Osteocyte (in vitro differentiated cells): ENCODE results near the gene TKFC. TPM values are rescaled to one million over a fixed set of nuclear protein-coding genes. Genes with fewer than 3 reads are reported as not detected.
A peak's percentile ranks its signal among the peaks of the same experiment; 100 is the strongest.

Experiments used
- DNase-seq: peaks from one replicate; pipeline ENCODE4 v3.0.0; 2021; ENCODE audit warnings: mixed read lengths; ENCODE audit not compliant: unreplicated experiment; ENCODE audit errors: extremely low spot score
- H3K27ac Mint-ChIP-seq: one replicate; pipeline ENCODE4 v1.8.0; 2021; ENCODE audit warnings: mild to moderate bottlenecking, mixed read lengths; ENCODE audit not compliant: unreplicated experiment
- H3K27me3 Mint-ChIP-seq: one replicate; pipeline ENCODE4 v1.8.0; 2021; ENCODE audit warnings: mixed read lengths; ENCODE audit not compliant: unreplicated experiment
- H3K36me3 Mint-ChIP-seq: one replicate; pipeline ENCODE4 v1.8.0; 2021; ENCODE audit warnings: mixed read lengths; ENCODE audit not compliant: unreplicated experiment
- H3K4me1 Mint-ChIP-seq: one replicate; pipeline ENCODE4 v1.8.0; 2021; ENCODE audit warnings: mixed read lengths; ENCODE audit not compliant: unreplicated experiment
- H3K4me3 Mint-ChIP-seq: one replicate; pipeline ENCODE4 v1.8.0; 2021; ENCODE audit warnings: mild to moderate bottlenecking, moderate library complexity, mixed read lengths; ENCODE audit not compliant: unreplicated experiment
- H3K9me3 Mint-ChIP-seq: one replicate; pipeline ENCODE4 v1.8.0; 2021; ENCODE audit warnings: mixed read lengths; ENCODE audit not compliant: unreplicated experiment
- total RNA-seq: library from RNA; stranded (reverse); gene quantifications from 2 replicates; pipeline ENCODE4 v1.2.1, GENCODE V29; 2021
- TF ChIP-seq, protein P1 (sequence below): fragments of 200-600 bp; sonication (generic); IDR thresholded peaks from 2 replicates; pipeline ENCODE4 v1.5.0; 2021; ENCODE audit warnings: antibody characterized with exemption, mild to moderate bottlenecking, moderate library complexity

The TKFC gene
- total RNA-seq, 1 donor from 2014 or later: 41.7 TPM

DNA sequence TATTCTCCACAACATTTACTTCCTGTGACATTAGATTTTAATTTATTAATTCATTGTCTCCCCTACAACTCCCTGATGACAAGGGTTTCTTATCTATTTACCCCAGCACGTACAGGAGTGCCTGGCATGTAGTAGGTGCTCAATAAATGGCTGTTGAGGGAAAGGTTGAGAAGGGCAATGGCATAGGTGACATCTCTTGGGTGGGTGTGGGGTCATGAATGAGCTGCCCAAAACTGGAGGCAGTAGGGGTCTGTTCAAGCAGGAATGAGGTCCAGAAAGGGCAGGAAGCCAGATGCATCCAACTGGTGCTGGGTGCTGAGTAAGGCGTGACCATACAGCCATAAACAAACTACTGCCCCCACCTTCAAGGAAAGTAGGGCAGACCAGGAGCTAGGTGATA is 40.7 kb upstream of the TKFC start:
- Mint-ChIP-seq H3K4me3 (no peak overlapping the region), H3K4me1 (peaks cover 27% of the 10 kb centered on the region), H3K27me3 (no peaks in the 10 kb centered on the region), H3K9me3 (no peaks in the 10 kb centered on the region), H3K27ac (no peak overlapping the region), H3K36me3 (peaks cover 3% of the 10 kb centered on the region)
- DNase-seq: no peak
- TF ChIP-seq, protein P1, sequence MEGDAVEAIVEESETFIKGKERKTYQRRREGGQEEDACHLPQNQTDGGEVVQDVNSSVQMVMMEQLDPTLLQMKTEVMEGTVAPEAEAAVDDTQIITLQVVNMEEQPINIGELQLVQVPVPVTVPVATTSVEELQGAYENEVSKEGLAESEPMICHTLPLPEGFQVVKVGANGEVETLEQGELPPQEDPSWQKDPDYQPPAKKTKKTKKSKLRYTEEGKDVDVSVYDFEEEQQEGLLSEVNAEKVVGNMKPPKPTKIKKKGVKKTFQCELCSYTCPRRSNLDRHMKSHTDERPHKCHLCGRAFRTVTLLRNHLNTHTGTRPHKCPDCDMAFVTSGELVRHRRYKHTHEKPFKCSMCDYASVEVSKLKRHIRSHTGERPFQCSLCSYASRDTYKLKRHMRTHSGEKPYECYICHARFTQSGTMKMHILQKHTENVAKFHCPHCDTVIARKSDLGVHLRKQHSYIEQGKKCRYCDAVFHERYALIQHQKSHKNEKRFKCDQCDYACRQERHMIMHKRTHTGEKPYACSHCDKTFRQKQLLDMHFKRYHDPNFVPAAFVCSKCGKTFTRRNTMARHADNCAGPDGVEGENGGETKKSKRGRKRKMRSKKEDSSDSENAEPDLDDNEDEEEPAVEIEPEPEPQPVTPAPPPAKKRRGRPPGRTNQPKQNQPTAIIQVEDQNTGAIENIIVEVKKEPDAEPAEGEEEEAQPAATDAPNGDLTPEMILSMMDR: no peak

DNA sequence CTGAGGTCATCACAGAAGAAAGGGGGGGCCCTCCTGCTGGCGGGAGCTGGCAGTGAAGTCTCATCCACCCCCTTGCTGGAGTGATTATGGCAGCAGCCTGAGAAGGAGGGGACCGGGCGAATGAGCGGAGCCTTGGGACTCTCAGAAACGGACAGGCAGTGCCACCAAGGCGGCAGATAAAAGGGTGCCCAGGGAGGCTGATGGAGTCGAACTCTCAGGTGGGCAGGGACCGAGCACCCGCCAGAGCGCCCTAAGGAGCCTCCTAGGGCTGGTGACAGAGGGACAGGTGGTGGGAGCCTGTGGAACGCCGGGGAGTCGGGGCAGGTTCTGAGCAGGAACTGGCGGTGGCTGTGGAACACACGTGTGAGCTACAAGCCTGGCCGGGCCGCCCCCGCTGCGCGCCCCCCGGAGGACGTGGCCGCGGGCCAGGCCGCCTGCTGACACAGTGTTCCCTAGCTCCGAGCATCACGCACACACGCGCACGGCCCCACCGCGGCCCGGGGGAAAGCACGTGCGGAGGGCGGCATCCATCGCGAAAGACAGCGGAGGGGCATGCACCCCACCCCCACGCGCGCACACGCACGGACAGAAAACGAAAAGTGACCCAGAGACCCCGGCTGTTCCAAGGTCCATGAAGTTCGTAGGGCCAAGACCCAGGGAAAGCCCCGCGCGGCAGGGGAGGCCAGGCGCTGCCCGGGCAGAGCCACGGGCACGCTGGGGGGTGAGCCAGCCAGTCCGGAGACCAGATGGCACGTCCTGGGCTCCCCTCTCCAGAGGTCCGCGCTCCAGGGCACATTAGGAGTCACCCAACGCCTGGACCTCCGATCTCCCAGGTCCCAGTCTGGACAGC is 38.9 kb upstream of the TKFC start:
- DNase-seq: peak; percentile 91
- peaks cover 6% of the 10 kb centered on the region for H3K36me3 Mint-ChIP-seq
- H3K4me3 Mint-ChIP-seq: peak overlapping the region; percentile 78
- TF ChIP-seq, protein P1: no peak
- H3K27ac Mint-ChIP-seq: peak overlapping the region; percentile 77
- peaks cover 44% of the 10 kb centered on the region for H3K4me1 Mint-ChIP-seq
- no peaks in the 10 kb centered on the region for H3K9me3 Mint-ChIP-seq
- no peaks in the 10 kb centered on the region for H3K27me3 Mint-ChIP-seq

- Mint-ChIP-seq H3K27me3 (no peaks in the 10 kb centered on the region), H3K36me3 (peaks cover 11% of the 10 kb centered on the region), H3K9me3 (no peaks in the 10 kb centered on the region), H3K27ac (peak within 1 kb of the TSS; percentile 44), H3K4me3 (peak within 1 kb of the TSS; percentile 78), H3K4me1 (peaks cover 47% of the 10 kb centered on the region)
- DNase-seq: peak; percentile 86
- TF ChIP-seq, protein P1: peak; percentile 34
Observed at GRCh38 chr11:61294717-61295595, 38.1 kb upstream of the TKFC start, which contains the start of gene VWCE. Gene VWCE (minus strand): TSS chr11:61295316. CDS start chr11:61295037, 279 bp downstream.

DNA sequence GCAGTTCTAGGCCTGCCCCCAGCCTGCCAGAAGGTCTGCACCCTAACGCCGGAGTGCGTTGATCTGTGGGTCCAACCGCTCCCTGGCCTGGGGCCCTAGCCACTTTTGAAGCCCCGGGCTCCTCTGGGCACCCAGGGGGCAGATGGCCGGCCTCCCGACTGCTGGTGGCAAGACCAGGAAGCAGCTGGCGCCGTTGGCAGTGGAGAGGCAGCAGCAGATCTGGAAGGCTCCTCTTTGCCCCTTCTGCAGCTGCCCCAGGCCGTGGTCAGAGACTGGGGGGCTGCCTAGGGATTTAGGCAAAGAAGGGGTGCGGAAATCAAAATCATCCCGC is 37.5 kb upstream of the TKFC start:
- Mint-ChIP-seq H3K27ac (no peak overlapping the region), H3K4me1 (peaks cover 47% of the 10 kb centered on the region), H3K36me3 (peaks cover 15% of the 10 kb centered on the region), H3K4me3 (no peak overlapping the region), H3K27me3 (no peaks in the 10 kb centered on the region), H3K9me3 (no peaks in the 10 kb centered on the region)
- no peak for DNase-seq
- TF ChIP-seq, protein P1: no peak

DNA sequence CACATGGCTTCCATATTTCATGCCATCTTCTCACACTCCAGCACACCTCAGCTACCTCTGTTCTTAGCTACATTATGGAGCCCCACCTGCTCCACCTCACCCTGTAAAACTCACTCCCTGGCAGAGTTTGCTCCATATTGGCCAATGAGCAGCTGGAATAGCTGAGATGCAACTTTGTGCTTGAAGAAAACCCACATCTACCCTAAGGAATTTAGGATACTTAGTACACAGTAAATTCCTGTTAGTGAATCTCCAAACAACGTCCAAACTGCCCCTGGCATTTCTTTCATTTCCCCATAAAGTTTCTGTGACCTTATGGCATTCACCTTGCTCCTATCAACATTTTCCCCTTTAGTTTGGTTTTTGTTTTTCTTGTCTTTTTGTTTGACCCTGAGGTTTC is 35.7 kb upstream of the TKFC start:
- Mint-ChIP-seq H3K4me1 (peaks cover 47% of the 10 kb centered on the region), H3K36me3 (peaks cover 32% of the 10 kb centered on the region), H3K9me3 (no peaks in the 10 kb centered on the region), H3K4me3 (peak overlapping the region; percentile 30), H3K27ac (peak overlapping the region; percentile 87), H3K27me3 (no peaks in the 10 kb centered on the region)
- TF ChIP-seq, protein P1: no peak
- DNase-seq: no peak
